H1 (cell line): Measurements from ENCODE around the gene ACBD6.

Experiments used
- CEBPB ChIP-seq: IDR thresholded peaks from 2 replicates; pipeline ENCODE4 v1.6.1; 2012; ENCODE audit warnings: low read depth, low read length
- CHD2 ChIP-seq: IDR thresholded peaks from 2 replicates; pipeline ENCODE4 v1.6.1; 2012; ENCODE audit warnings: low read length, improper control_type of control experiment
- CTCF ChIP-seq, 3 experiments: IDR thresholded peaks; 1 replicate in 2 of 3; 2 replicates in 1 of 3; pipeline versions ENCODE4 v1.5.1 to v1.6.1; 2011; ENCODE audit warnings: low read length in 3 of 3, mild to moderate bottlenecking in 3 of 3, inconsistent platforms in 2 of 3, low read depth in 1 of 3, moderate library complexity in 1 of 3; ENCODE audit not compliant: insufficient read depth in 1 of 3; ENCODE audit errors: control extremely low read depth in 1 of 3
- EZH2 ChIP-seq: fragments of 200-600 bp; sonication (generic); IDR thresholded peaks from 2 replicates; pipeline ENCODE4 v1.7.1; 2012; ENCODE audit warnings: low read depth, mild to moderate bottlenecking, moderate library complexity, low read length, inconsistent platforms; ENCODE audit not compliant: severe bottlenecking
- GTF2F1 ChIP-seq: IDR thresholded peaks from 2 replicates; pipeline ENCODE4 v1.6.1; 2012; ENCODE audit warnings: low read depth, low read length, improper control_type of control experiment, borderline replicate concordance
- NRF1 ChIP-seq: IDR thresholded peaks from 2 replicates; pipeline ENCODE4 v1.6.1; 2011; ENCODE audit warnings: mild to moderate bottlenecking, low read depth, low read length, improper control_type of control experiment
- POLR2A ChIP-seq, 2 experiments: IDR thresholded peaks; 1 replicate in 1 of 2; 2 replicates in 1 of 2; pipeline ENCODE4 v1.6.1; 2011; ENCODE audit warnings: low read depth in 2 of 2, low read length in 2 of 2, mild to moderate bottlenecking in 2 of 2; ENCODE audit errors: control extremely low read depth in 1 of 2
- POLR2AphosphoS5 ChIP-seq: IDR thresholded peaks from 2 replicates; pipeline ENCODE4 v1.6.1; 2011; ENCODE audit warnings: low read depth, low read length

GRCh38 chr1:180505732-180506335 lies 3.5 kb upstream of the ACBD6 start:
- TF ChIP-seq CTCF (IDR thresholded peaks at IDR 0.05; ENCODE audit: control extremely low read depth in 1 of 3, insufficient read depth in 1 of 3, low read depth in 1 of 3, low read length in 3 of 3) (no peak), EZH2 (no peak), CEBPB (no peak), POLR2AphosphoS5 (no peak), POLR2A (IDR thresholded peaks at IDR 0.05; ENCODE audit: control extremely low read depth in 1 of 2, low read depth in 2 of 2, low read length in 2 of 2) (no peak), GTF2F1 (no peak), CHD2 (no peak), NRF1 (no peak)
